ENCODE results near the gene PSMB11.

PSMB11 gene

DNA sequence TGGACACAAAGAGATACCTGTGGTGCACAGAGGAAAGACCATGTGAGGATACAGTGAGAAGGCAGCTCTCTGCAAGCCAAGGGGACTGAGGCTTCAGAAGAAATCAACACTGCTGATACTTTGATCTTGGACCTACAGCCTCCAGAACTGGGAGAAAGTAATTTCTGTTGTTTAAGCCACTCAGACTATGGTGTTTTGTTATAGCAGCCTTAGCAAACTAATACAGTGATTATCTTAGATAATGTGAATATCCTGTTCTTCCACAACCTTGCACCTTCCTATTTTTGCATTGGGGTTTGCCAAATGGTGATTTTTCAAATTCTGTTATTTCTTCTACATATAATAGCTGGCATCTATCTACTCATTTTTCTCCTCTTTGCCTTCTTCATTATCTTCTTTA lies 23.9 kb upstream of the PSMB11 start:
- TF ChIP-seq, protein P1, sequence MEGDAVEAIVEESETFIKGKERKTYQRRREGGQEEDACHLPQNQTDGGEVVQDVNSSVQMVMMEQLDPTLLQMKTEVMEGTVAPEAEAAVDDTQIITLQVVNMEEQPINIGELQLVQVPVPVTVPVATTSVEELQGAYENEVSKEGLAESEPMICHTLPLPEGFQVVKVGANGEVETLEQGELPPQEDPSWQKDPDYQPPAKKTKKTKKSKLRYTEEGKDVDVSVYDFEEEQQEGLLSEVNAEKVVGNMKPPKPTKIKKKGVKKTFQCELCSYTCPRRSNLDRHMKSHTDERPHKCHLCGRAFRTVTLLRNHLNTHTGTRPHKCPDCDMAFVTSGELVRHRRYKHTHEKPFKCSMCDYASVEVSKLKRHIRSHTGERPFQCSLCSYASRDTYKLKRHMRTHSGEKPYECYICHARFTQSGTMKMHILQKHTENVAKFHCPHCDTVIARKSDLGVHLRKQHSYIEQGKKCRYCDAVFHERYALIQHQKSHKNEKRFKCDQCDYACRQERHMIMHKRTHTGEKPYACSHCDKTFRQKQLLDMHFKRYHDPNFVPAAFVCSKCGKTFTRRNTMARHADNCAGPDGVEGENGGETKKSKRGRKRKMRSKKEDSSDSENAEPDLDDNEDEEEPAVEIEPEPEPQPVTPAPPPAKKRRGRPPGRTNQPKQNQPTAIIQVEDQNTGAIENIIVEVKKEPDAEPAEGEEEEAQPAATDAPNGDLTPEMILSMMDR (IDR thresholded peaks at IDR 0.05; ENCODE audit: insufficient read depth, low read depth, low read length, missing control alignments): no peak

DNA sequence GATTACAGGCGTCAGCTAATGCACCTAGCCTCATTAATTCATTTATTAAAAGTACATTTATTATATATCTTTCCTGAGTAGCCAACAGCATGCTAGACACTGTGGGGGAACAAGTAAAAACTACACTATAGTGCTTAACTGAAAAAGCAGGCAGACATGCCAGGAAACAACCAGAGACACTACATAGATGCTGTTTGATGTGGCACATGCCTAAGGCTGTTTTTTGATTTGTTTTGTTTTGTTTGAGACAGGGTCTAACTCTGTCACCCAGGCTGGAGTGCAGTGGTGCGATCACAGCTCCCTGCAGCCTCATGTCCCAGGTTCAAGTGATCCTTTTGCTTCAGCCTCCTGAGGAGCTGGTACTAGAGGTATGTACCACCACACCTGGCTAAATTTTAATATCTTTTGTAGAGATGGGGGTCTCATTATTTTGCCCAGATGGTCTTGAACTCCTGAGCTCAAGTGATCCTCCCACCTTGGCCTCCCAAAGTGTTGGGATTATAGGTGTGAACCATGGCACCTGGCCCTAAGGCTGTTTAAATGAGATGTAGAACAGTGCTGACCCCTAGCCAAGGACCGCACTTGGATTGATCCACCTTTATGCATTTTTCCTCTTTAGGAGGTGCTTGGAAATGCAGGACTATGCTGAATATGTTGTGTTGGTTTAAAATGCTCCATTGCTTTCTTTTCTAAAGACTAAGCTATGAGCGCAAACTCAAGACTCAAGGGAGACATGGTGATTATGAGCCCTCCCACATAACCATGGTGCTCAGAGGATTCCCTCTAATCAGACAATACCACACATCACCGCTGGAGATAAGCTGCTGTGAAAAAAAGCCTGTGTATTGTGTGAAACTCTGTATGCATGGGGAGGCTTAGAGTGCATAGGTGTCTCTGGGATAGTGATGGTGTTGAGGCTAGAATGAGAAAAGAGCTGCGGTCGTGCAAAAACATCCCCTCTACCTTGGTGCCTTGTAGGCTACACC lies 21.6 kb upstream of the PSMB11 start:
- TF ChIP-seq, protein P1 (IDR thresholded peaks at IDR 0.05; ENCODE audit: insufficient read depth, low read depth, low read length, missing control alignments): no peak
- no peak overlapping the region for H3K4me3 ChIP-seq (ENCODE audit: low read depth, low read length)
- no peak for DNase-seq (ENCODE audit: low read depth)

More for the DNA sequence above, 23.9 kb upstream of the PSMB11 start:
- no peak for DNase-seq (ENCODE audit: low read depth)
- H3K4me3 ChIP-seq (ENCODE audit: low read depth, low read length): no peak overlapping the region

DNA sequence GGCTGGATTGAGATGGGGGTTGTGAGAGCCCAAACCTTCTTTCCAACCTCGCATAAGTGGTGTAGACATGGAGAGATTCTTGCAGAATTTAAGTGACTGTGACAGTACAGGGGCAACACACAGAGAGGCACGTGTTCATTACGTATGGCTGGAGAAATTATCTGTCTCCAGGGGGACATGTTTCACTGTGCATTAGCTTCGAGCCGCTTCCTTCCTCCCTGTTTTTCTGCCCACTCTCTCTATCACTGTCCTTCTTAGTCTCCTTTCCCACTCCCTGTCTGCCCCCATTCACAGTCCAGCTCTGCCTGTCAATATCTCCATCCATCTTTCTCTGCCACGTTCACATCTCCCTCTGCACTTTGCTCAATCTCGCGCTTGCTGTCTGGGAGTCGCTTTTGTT lies 20.6 kb upstream of the PSMB11 start:
- TF ChIP-seq, protein P1 (IDR thresholded peaks at IDR 0.05; ENCODE audit: insufficient read depth, low read depth, low read length, missing control alignments): no peak
- H3K4me3 ChIP-seq (ENCODE audit: low read depth, low read length): no peak overlapping the region
- no peak for DNase-seq (ENCODE audit: low read depth)

DNA sequence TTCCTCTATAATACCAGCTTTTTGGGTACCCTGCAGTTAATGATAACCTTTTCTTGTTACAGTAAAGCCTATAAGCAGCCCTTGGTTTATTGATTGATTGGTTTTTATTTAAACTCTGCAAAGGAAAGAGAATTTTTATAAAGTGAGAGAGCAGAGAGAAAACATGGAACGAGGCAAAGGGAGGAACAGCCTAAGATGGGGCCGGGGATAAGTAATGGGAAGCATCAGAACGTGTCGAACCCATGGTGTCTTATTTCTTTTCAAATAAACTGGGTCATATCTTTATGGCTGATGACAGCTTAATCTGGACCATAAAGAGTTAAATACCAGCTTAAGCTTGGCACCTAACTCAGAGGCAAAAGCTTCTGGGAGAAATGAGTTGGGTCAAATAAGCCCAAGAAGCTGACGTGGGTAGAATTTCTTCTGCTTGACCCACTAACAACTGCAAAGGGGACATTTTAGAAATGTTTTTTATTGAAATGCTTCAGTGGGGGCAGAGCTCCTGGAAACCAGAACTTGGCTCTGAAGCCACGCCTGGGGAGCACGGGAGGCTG lies 20.0 kb upstream of the PSMB11 start:
- no peak for DNase-seq (ENCODE audit: low read depth)
- TF ChIP-seq, protein P1 (IDR thresholded peaks at IDR 0.05; ENCODE audit: insufficient read depth, low read depth, low read length, missing control alignments): no peak
- no peak overlapping the region for H3K4me3 ChIP-seq (ENCODE audit: low read depth, low read length)

DNA sequence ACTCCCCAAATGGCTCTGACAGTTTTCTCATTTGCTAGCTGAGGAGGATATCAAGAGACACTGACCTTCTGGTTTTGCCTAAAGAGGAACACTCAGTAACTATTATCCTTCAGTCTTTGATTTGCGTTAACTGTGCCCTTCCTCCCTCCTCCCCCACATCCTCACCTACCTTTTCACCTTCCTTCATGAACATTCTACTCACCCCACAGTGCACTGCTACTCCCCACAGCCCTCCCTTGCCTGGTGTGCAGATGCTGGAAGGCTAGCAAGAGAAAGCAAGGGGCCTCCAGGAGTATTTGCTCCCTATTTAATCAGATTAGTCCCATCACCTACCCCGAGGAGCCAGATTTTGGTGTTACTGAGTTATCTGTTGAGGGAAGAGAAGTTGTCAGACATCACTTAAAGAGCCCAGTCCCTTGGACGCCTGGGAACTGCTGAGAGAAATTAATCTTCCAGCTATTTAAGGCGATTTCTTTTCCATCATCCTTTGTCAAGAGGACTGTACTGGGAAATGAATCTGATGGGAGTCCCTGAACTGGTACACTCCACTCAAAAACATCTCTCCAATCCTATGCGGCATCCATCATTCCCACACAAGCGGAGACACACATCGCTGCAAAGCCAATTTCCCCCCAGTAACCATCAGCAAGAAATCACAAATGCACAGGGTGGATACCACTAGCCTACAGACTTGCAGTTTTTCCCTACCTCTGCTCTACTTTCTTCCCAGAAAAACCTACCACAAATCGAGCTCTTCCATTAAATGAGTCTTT lies 18.8 kb upstream of the PSMB11 start:
- TF ChIP-seq, protein P1 (IDR thresholded peaks at IDR 0.05; ENCODE audit: insufficient read depth, low read depth, low read length, missing control alignments): no peak
- H3K4me3 ChIP-seq (ENCODE audit: low read depth, low read length): no peak overlapping the region
- DNase-seq (ENCODE audit: low read depth): no peak

DNA sequence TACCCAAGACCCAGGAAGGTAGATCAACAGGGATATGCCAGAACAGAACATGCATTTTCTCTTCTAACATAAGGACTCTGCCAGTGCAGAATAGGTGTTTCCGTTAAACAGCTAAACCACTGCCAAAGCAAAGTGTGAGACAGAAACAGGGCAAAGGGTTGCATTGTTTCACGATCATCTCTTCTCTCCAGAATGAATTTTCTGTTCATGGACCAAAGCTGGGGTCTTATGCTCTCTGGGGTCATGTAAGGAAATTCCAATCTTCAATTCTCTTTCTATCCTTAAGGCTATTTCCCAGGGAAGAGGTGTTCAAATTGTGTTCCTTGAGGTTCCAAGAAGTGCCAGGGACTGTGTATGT lies 18.2 kb upstream of the PSMB11 start:
- TF ChIP-seq, protein P1 (IDR thresholded peaks at IDR 0.05; ENCODE audit: insufficient read depth, low read depth, low read length, missing control alignments): no peak
- no peak for DNase-seq (ENCODE audit: low read depth)

More for the DNA sequence above, 18.2 kb upstream of the PSMB11 start:
- H3K4me3 ChIP-seq (ENCODE audit: low read depth, low read length): no peak overlapping the region

All from GM12865 (cell line).